SU-DHL-6 (cell line): Measurements from ENCODE around the gene SELPLG.

Experiments used
- CTCF ChIP-seq: fragments of 200-600 bp; sonication (generic); IDR thresholded peaks from one replicate; pipeline ENCODE4 v1.5.1; 2017; ENCODE audit warnings: antibody characterized with exemption, mild to moderate bottlenecking, low read length, moderate library complexity; ENCODE audit not compliant: insufficient read depth, poor library complexity, severe bottlenecking
- EZH2phosphoT487 ChIP-seq: fragments of 200-600 bp; sonication (generic), shearing (Covaris generic); conservative IDR thresholded peaks from 2 replicates; pipeline ENCODE4 v1.6.1; 2018; ENCODE audit warnings: mild to moderate bottlenecking, antibody characterized with exemption, low read length, moderate library complexity, mixed read lengths

GRCh38 chr12:108603743-108604142, 30.0 kb downstream of the SELPLG start:
- TF ChIP-seq CTCF (no peak), EZH2phosphoT487 (no peak)
